ENCODE data around the gene FGD5. TPM values are rescaled to one million over a fixed set of nuclear protein-coding genes. Genes with fewer than 3 reads are reported as not detected.

The FGD5 gene
- total RNA-seq, 1 donor from 2014 or later = 0.24 TPM

GRCh38 chr3:14845826-14846225, 27.1 kb downstream of the FGD5 start:
- Histone ChIP-seq H3K4me1 (peaks cover 19% of the 10 kb centered on the region), H3K9me3 (ENCODE audit: low read depth) (no peaks in the 10 kb centered on the region), H3K27me3 (no peaks in the 10 kb centered on the region), H3F3A (ENCODE audit: low read depth) (no peaks in the 10 kb centered on the region), H3K27ac (no peak overlapping the region), H3K79me2 (ENCODE audit: low read depth) (no peaks in the 10 kb centered on the region), H4K20me1 (ENCODE audit: low read depth) (no peaks in the 10 kb centered on the region), H3K4me3 (no peak overlapping the region), H2AFZ (replicated peaks) (no peak overlapping the region), H3K36me3 (no peaks in the 10 kb centered on the region), H3K4me2 (no peak overlapping the region), H3K9ac (no peak overlapping the region)
- H3K36me3 Mint-ChIP-seq = no peaks in the 10 kb centered on the region
- H3K4me3 Mint-ChIP-seq = no peak overlapping the region
- peaks cover 29% of the 10 kb centered on the region for H3K4me1 Mint-ChIP-seq
- H3K9me3 Mint-ChIP-seq = no peaks in the 10 kb centered on the region
- H3K27me3 Mint-ChIP-seq (ENCODE audit: insufficient read depth, low read depth) = peaks cover 16% of the 10 kb centered on the region
- H3K27ac Mint-ChIP-seq = no peak overlapping the region
- no peak for DNase-seq (ENCODE audit: low spot score)
- TF ChIP-seq CTCF (IDR thresholded peaks at IDR 0.05) = no peak

DNA sequence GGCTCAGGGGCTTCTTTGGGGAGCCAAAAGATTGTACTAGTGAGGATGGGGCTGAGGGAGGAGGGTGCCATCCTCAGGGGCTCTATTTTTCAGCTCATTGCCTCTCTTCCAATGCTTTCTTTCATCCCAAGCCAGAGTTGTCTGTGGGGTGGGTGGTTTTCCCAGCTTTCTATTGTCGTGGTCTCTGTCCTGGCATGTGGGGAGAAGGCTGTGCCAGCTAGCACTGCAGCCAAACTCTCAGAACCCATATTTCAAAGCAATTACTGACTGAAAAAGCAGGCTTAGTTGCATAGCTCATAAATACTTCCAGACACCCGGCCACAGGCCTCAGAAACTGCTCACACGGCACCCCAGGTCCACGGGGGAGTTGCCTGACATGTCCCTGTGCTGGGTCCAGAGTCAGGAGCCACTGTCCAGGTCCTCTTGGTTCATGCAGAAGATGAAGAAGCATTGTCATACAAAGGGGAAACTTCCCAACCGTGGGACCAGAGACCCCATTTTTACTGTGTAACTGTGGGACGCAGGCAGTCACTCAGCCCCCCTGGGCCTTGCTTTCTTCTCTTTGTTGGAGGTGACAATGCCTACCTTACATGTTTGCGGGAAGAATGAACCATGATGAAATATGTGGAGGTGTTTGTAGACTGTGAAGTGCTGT, 27.6 kb downstream of the FGD5 start:
- peaks cover 16% of the 10 kb centered on the region for H3K27me3 Mint-ChIP-seq (ENCODE audit: insufficient read depth, low read depth)

GRCh38 chr3:14847613-14848541, 29.1 kb downstream of the FGD5 start:
- Mint-ChIP-seq H3K27me3 (ENCODE audit: insufficient read depth, low read depth) (peaks cover 16% of the 10 kb centered on the region), H3K4me1 (peaks cover 21% of the 10 kb centered on the region), H3K27ac (peak overlapping the region; percentile 66), H3K9me3 (no peaks in the 10 kb centered on the region), H3K4me3 (no peak overlapping the region), H3K36me3 (no peaks in the 10 kb centered on the region)
- Histone ChIP-seq H3K9me3 (ENCODE audit: low read depth) (no peaks in the 10 kb centered on the region), H3K27me3 (no peaks in the 10 kb centered on the region), H3K27ac (no peak overlapping the region), H3K79me2 (ENCODE audit: low read depth) (no peaks in the 10 kb centered on the region), H3K36me3 (no peaks in the 10 kb centered on the region), H2AFZ (replicated peaks) (peak overlapping the region; percentile 89), H3K4me3 (no peak overlapping the region), H3K4me1 (peaks cover 19% of the 10 kb centered on the region), H3K9ac (no peak overlapping the region), H3F3A (ENCODE audit: low read depth) (no peaks in the 10 kb centered on the region), H3K4me2 (peak overlapping the region; percentile 28), H4K20me1 (ENCODE audit: low read depth) (no peaks in the 10 kb centered on the region)
- peak; percentile 24 for DNase-seq (ENCODE audit: low spot score)
- TF ChIP-seq CTCF (IDR thresholded peaks at IDR 0.05) (no peak), EZH2 (IDR thresholded peaks at IDR 0.05) (no peak)

More for the DNA sequence above, 27.6 kb downstream of the FGD5 start:
- DNase-seq (ENCODE audit: low spot score) = no peak
- Histone ChIP-seq H3K9ac (no peak overlapping the region), H4K20me1 (ENCODE audit: low read depth) (no peaks in the 10 kb centered on the region), H3K36me3 (no peaks in the 10 kb centered on the region), H3K79me2 (ENCODE audit: low read depth) (no peaks in the 10 kb centered on the region), H3K4me3 (no peak overlapping the region), H3K4me2 (no peak overlapping the region), H3K9me3 (ENCODE audit: low read depth) (no peaks in the 10 kb centered on the region), H3K27ac (no peak overlapping the region), H3F3A (ENCODE audit: low read depth) (no peaks in the 10 kb centered on the region), H3K27me3 (no peaks in the 10 kb centered on the region), H2AFZ (replicated peaks) (no peak overlapping the region), H3K4me1 (peaks cover 19% of the 10 kb centered on the region)
- Mint-ChIP-seq H3K36me3 (no peaks in the 10 kb centered on the region), H3K4me3 (no peak overlapping the region), H3K9me3 (no peaks in the 10 kb centered on the region), H3K27ac (no peak overlapping the region), H3K4me1 (peaks cover 23% of the 10 kb centered on the region)
- TF ChIP-seq EZH2phosphoT487 (IDR thresholded peaks at IDR 0.05) (no peak), CTCF (IDR thresholded peaks at IDR 0.05) (no peak), EZH2 (IDR thresholded peaks at IDR 0.05) (no peak)

All from neural progenitor cell (in vitro differentiated cells).